Natural killer cell (primary cell): ENCODE results near the gene LAMTOR1. TPM values are rescaled to one million over a fixed set of nuclear protein-coding genes. Genes with fewer than 3 reads are reported as not detected.
A peak's percentile ranks its signal among the peaks of the same experiment; 100 is the strongest.

Experiments
- ATAC-seq, 3 donors: fragments of 150-1000 bp in 2 of 3; fragments of 200-7000 bp in 1 of 3; cut with Tn5 transposase; 1 replicate in 1 of 3; 2 replicates in 2 of 3; pipeline ENCODE4 v1.10.0; 2021; ENCODE audit warnings: mild to moderate bottlenecking in 2 of 3, moderate library complexity in 2 of 3
- DNase-seq, 2 donors: peaks; one replicate each; pipeline versions ENCODE4 v3.0.0 to v3.0.0-alpha.2; 2013 to 2021; ENCODE audit warnings: mixed read lengths in 1 of 2
- H3K27ac ChIP-seq: one replicate; pipeline ENCODE4 v1.5.1; 2013; ENCODE audit warnings: mild to moderate bottlenecking, low read length
- H3K27me3 ChIP-seq: one replicate; pipeline ENCODE4 v1.6.1; 2013; ENCODE audit warnings: low read length; ENCODE audit not compliant: control insufficient read depth, insufficient read depth
- H3K36me3 ChIP-seq: one replicate; pipeline ENCODE4 v1.6.1; 2013; ENCODE audit warnings: low read length; ENCODE audit not compliant: control insufficient read depth, insufficient read depth
- H3K4me1 ChIP-seq: one replicate; pipeline ENCODE4 v1.6.1; 2013; ENCODE audit warnings: low read length; ENCODE audit not compliant: control insufficient read depth, insufficient read depth
- H3K4me3 ChIP-seq: one replicate; pipeline ENCODE4 v1.5.1; 2013; ENCODE audit warnings: low read length
- H3K9me3 ChIP-seq: one replicate; pipeline ENCODE4 v1.6.1; 2013; ENCODE audit warnings: low read length; ENCODE audit not compliant: control insufficient read depth, insufficient read depth
- H3K27ac Mint-ChIP-seq, 2 donors: one replicate each; pipeline ENCODE4 v1.8.0; 2022; ENCODE audit warnings: mild to moderate bottlenecking in 2 of 2, mixed read lengths in 2 of 2, moderate library complexity in 1 of 2
- H3K27me3 Mint-ChIP-seq, 2 donors: one replicate each; pipeline ENCODE4 v1.8.0; 2022; ENCODE audit warnings: low read depth in 2 of 2, mixed read lengths in 2 of 2
- H3K36me3 Mint-ChIP-seq: one replicate; pipeline ENCODE4 v1.8.0; 2022; ENCODE audit warnings: mixed read lengths
- H3K4me1 Mint-ChIP-seq, 2 donors: one replicate each; pipeline ENCODE4 v1.8.0; 2022; ENCODE audit warnings: mixed read lengths in 2 of 2
- H3K4me3 Mint-ChIP-seq: one replicate; pipeline ENCODE4 v1.8.0; 2022; ENCODE audit warnings: mild to moderate bottlenecking, moderate library complexity, mixed read lengths
- H3K9me3 Mint-ChIP-seq, 2 donors: one replicate each; pipeline ENCODE4 v1.8.0; 2022; ENCODE audit warnings: mixed read lengths in 2 of 2
- WGBS: methylation state at CpG from one replicate; pipeline ENCODE4 v1.1.7; 2013; ENCODE audit warnings: missing lambda C conversion rate; ENCODE audit not compliant: insufficient coverage; 5-methylcytosine and 5-hydroxymethylcytosine counted together
- intact Hi-C: fragments of 100-400 bp; cut with micrococcal nuclease; formaldehyde crosslinking; loops from one replicate; pipeline ENCODE4 v1.14.2; 2022
- total RNA-seq, 4 donors: library from RNA; stranded (reverse); fragments of 120-200 nt in 1 of 4; gene quantifications; one replicate each; pipeline versions ENCODE4 v1.2.3 to v1.2.4, GENCODE V29; 2013 to 2022
- TF ChIP-seq, protein P1 (sequence below): fragments of 200-600 bp; IDR thresholded peaks from one replicate; pipeline ENCODE4 v1.8.0; 2022; ENCODE audit warnings: antibody characterized with exemption

Gene LAMTOR1
- total RNA-seq, 3 donors from 2014 or later (not counting 1 experiment from before 2014, with no cell fraction given) = 55.5 to 62.9 (median 56.2) TPM

GRCh38 chr11:72098741-72099140 lies 4.4 kb downstream of the LAMTOR1 start:
- Histone ChIP-seq H3K9me3 (no peaks in the 10 kb centered on the region), H3K36me3 (peaks cover 36% of the 10 kb centered on the region), H3K4me1 (peaks cover 27% of the 10 kb centered on the region), H3K27ac (no peak overlapping the region), H3K4me3 (no peak overlapping the region), H3K27me3 (no peaks in the 10 kb centered on the region)
- Mint-ChIP-seq H3K36me3 (no peaks in the 10 kb centered on the region), H3K4me1 (peaks cover 31 to 43% of the 10 kb centered on the region in 2 donors), H3K27ac (peak overlapping the region in 1 of 2 donors; percentile 91), H3K4me3 (no peak overlapping the region), H3K9me3 (no peaks in the 10 kb centered on the region), H3K27me3 (no peaks in the 10 kb centered on the region)
- DNase-seq = no peak
- TF ChIP-seq, protein P1, sequence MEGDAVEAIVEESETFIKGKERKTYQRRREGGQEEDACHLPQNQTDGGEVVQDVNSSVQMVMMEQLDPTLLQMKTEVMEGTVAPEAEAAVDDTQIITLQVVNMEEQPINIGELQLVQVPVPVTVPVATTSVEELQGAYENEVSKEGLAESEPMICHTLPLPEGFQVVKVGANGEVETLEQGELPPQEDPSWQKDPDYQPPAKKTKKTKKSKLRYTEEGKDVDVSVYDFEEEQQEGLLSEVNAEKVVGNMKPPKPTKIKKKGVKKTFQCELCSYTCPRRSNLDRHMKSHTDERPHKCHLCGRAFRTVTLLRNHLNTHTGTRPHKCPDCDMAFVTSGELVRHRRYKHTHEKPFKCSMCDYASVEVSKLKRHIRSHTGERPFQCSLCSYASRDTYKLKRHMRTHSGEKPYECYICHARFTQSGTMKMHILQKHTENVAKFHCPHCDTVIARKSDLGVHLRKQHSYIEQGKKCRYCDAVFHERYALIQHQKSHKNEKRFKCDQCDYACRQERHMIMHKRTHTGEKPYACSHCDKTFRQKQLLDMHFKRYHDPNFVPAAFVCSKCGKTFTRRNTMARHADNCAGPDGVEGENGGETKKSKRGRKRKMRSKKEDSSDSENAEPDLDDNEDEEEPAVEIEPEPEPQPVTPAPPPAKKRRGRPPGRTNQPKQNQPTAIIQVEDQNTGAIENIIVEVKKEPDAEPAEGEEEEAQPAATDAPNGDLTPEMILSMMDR = no peak
- WGBS = 98% methylated on average over 3 of the region's 3 CpGs
- no peak for ATAC-seq
- intact Hi-C loops = no loop called here

DNA sequence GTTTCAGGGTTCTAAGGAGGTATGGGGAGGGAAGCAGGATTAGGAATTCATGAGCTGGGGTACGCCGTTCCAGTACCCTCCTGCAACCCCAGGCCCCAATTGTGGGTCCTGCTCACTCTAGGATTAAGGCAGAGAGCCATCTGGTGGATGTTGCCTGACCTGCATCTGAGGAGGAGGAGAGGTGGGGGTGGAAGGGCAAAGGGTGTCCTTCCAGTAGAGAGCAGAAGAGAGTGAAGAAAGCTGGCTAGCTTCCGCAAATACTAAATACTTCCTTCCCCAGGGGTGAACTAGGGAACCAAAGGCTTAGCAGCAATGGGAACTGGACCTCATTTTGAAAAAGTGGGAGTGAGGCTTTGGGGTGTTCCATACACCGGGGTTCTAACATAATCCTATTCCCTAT lies 11.8 kb downstream of the LAMTOR1 start:
- H3K4me3 Mint-ChIP-seq = no peak overlapping the region
- H3K4me1 ChIP-seq = no peaks in the 10 kb centered on the region
- H3K36me3 ChIP-seq = peaks cover 22% of the 10 kb centered on the region
- H3K4me1 Mint-ChIP-seq = peaks cover 0 to 15% of the 10 kb centered on the region in 2 donors
- H3K27ac Mint-ChIP-seq = peak overlapping the region in 1 of 2 donors; percentile 42
- DNase-seq = peak; percentile 56 to 85
- no peaks in the 10 kb centered on the region for H3K9me3 Mint-ChIP-seq
- no peaks in the 10 kb centered on the region for H3K9me3 ChIP-seq
- intact Hi-C loops = loop anchor here (1.0 to 5.0 kb wide), 3 partner anchors 11 to 114 kb away; partner anchors contain the start of genes LRRC51 and NUMA1
- H3K27ac ChIP-seq = no peak overlapping the region
- WGBS = 40% methylated on average over 3 of the region's 4 CpGs
- H3K27me3 ChIP-seq = no peaks in the 10 kb centered on the region
- H3K4me3 ChIP-seq = no peak overlapping the region
- TF ChIP-seq, protein P1 = peak; percentile 84
- ATAC-seq = peak; percentile 92 to 100 (median 97)
- no peaks in the 10 kb centered on the region for H3K27me3 Mint-ChIP-seq
- H3K36me3 Mint-ChIP-seq = no peaks in the 10 kb centered on the region

- Histone ChIP-seq H3K4me1 (no peaks in the 10 kb centered on the region), H3K27ac (no peak overlapping the region), H3K36me3 (peaks cover 17% of the 10 kb centered on the region), H3K27me3 (no peaks in the 10 kb centered on the region), H3K9me3 (no peaks in the 10 kb centered on the region), H3K4me3 (no peak overlapping the region)
- TF ChIP-seq, protein P1 = no peak
- DNase-seq (no peak), ATAC-seq (no peak)
- no peak overlapping the region for H3K27ac Mint-ChIP-seq
- no peaks in the 10 kb centered on the region for H3K27me3 Mint-ChIP-seq
- no peaks in the 10 kb centered on the region for H3K36me3 Mint-ChIP-seq
- H3K4me1 Mint-ChIP-seq = peaks cover 0 to 15% of the 10 kb centered on the region in 2 donors
- H3K4me3 Mint-ChIP-seq = no peak overlapping the region
- no peaks in the 10 kb centered on the region for H3K9me3 Mint-ChIP-seq
- intact Hi-C loops = no loop called here
- WGBS = 88% methylated on average over 4 of the region's 4 CpGs
Measured at GRCh38 chr11:72088076-72088808, 14.9 kb downstream of the LAMTOR1 start.
